IPS DF 4.7 (cell line): ENCODE data around the gene MRPL22.
A peak's percentile ranks its signal among the peaks of the same experiment; 100 is the strongest.
"Not testable (repeated sequence)": the region's sequence is repeated elsewhere in the genome, so short reads cannot be mapped to it uniquely, and the experiment has no call there.

Experiments
- DNase-seq: peaks from one replicate; pipeline ENCODE4 v3.0.0-alpha.2; 2013; ENCODE audit warnings: low spot score; ENCODE audit errors: extremely low read depth

MRPL22 gene

DNA sequence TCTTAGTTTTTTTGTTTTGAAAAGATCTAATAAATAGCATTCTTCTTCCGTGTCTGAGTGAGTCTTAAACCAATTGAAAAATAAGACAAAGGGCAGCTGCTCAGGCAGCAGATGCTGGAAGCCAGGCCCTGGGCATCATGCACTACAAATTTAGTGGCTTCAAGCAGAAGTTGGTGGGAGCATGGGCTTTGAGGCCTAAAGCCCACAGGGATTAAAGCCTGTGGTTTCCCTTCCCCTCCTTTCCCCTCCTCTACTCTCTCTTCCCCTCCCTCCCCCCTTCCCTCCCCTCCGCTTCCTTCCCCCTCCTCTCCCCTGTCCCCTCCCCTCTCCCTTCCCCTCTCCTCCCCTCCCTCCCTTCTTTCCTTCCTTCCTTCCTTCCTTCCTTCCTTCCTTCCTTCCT is 52.6 kb downstream of the MRPL22 start:
- no peak for DNase-seq

DNA sequence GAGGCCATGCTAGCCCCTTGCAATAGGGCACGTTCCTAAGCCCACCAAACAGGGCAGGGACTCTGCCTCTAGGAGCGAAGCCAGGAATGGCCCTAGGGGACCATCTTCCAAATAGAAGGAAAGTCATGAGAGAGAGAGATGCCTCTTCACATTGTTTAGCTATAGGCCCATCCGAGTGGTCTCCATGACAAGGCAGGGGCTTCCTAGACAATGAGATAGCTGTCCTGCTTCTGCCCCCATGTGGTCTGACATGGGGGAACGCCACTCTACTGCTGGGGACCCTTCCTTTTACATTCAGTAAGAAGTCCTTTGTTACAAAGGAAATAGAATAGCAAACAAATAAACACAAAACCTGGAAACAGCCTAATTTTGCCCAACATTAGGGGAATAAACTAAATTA is 54.8 kb downstream of the MRPL22 start:
- DNase-seq, result no peak

DNA sequence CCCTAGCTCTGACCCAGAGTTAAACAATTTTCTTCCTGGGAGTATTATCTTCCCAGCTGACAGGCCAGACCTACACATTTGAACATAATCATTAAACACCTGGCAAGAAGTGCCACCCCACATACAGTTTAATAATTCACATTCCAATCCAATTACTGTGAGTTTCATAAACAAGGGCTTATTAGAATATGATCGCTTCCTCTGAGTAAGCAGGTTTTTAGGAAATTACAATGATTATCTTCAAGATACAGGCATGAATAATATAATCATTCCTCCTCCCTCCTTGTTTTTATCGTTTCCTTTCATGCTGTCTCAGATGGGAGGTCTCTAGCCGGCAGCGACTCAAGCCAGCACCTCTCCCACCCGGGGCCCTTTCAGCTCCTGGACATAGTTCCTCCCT is 56.9 kb downstream of the MRPL22 start:
- no peak for DNase-seq

DNA sequence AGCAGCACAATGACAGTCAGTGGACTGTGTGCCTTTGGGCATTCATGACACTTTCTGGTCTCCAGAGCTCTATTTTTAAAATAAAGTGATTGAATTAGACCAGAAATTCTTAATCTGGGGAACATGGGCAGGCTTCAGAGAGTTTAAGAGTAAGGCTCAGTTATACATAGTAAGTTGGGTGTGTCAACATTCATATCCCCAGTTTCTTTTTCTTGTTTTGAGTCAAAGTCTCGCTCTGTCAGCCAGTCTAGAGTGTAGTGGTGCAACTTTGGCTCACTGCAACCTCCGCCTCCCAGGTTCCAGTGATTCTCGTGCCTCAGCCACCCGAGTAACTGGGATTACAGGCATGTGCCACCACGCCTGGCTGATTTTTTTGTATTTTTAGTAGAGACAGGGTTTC is 59.0 kb downstream of the MRPL22 start:
- no peak for DNase-seq

DNA sequence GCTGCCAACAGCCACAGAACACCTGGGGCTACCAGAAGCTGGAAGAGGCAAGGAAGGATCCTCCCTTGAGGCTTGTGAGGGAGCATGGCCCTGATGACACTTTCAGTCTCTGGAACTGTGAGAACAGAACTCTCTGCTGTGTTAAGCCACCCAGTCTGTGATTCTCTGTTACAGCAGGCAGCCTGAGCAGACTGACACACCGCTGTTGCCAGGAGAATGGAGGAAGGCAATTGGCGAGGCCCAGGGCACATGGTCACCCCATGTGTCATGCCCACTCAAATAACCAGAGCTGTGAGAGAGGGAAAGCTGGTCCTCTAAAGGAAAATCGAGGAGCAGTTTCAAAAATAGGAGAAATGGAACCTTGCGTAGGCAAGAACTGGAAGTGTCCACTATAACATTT is 60.6 kb downstream of the MRPL22 start:
- no peak for DNase-seq

DNA sequence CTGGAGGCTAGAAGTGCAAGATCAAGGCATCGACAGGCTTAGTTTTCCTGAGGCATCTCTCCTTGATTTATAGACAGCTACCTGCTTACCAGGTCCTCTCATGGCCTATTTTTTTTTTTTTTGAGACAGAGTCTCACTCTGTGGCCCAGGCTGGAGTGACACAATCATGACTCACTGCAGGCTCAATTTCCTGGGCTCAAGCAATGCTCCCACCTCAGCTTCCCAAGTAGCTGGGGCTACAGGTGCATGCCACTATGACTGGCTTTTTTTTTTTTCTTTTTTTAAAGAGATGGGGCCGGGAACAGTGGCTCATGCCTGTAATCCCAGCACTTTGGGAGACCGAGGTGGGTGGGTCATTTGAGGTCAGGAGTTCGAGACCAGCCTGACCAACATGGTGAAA is 61.8 kb downstream of the MRPL22 start:
- not testable (repeated sequence) for DNase-seq

DNA sequence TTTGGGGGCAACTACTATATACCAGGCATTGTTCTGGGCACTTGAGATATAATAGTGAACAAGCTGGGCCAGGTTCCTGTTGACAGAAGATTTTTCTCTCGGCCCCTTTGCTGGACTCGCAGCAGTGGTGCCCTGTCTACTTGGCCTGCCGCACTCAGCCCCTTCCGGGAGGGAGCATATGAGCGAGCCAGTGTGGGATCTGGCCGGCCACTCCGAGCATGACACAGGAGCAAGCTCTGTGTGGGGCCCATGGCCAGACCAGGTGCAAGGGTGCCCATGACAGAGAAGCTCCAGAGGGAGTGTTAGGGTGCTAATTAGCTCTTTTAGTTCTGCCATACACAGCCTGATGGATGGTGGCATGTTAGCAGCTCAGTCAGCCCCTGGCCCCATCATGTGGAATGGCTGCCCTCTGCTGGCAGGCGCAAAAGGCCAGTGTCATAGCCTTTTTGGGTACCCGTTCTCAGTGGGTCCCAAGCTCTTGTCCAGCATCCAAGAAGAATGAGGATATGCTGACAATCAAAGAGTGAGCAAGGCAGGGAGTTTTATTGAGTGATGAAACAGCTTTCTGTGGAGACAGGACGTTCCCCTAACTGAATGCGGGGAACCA is 63.4 kb downstream of the MRPL22 start:
- DNase-seq, result peak; percentile 28

DNA sequence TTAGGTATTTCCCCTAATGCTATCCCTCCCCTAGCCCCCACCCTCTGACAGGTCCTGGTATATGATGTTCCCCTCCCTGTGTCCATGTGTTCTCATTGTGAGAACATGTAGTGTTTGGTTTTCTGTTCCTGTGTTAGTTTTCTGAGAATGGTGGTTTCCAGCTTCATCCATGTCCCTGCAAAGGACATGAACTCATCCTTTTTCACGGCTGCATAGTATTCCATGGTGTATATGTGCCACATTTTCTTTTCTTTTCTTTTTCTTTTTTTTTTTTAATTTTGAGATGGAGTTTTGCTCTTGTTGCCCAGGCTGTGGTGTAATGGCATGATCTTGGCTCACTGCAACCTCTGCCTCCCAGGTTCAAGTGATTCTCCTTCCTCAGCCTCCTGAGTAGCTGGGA is 65.4 kb downstream of the MRPL22 start:
- DNase-seq, result not testable (repeated sequence)

DNA sequence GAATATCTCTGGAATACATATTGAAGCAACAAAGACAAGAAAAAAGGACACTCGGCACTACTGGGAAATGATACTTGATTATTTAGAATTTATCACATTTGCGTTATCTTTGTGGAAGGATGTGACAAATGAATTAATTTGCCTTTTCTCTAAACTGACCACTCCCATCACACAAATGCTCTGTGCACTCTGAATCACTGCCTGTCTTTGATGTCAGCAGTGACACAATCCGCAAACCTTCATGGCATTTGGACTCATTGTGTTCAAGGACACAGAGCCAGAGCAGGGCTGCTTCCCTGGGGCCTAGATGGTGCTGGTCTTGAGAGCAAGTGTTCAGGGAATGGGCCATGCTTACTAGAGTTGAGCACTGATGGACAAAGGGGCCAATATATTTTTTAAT is 67.8 kb downstream of the MRPL22 start:
- DNase-seq, result no peak

DNA sequence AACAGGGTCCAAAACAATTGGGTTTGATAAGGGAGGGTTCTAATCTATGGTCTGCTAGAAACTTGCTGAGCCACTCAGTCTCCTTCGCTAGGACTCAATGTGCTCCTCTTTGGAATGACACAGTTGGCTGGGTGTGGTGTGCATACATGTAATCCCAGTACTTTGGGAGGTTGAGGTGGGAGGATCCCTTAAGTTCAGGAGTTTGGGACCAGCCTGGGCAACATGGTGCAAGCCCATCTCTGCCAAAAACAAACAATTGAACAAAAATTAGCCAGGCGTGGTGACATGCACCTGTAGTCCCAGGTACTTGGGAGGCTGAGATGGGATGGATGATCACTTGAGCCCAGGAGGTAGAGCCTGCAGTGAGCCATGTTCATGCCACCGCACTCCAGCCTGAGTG is 70.0 kb downstream of the MRPL22 start:
- no peak for DNase-seq

DNA sequence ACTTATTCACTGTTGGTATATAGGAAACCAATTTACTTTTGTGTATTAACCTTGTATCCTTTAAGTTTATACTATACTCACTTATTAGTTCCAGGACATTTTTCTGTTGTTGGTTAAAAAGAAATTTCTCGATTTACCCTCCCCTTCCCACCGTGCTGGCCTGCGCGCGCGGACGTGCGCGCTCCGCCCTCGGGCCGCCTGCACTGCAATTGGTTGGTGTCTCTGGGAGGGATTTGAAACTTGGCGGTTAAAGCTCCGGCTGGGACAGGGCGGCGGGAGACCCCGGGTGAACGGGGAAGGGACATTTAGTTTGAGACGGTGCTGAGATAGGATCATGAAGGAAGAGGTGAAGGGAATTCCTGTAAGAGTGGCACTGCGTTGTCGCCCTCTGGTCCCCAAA is 72.7 kb downstream of the MRPL22 start, which contains the start of gene KIF4B:
Gene KIF4B, plus strand, starts transcription at position 230 of the 400 bp plus-strand sequence. Its CDS starts 105 bp downstream, at position 335.
- no peak for DNase-seq

DNA sequence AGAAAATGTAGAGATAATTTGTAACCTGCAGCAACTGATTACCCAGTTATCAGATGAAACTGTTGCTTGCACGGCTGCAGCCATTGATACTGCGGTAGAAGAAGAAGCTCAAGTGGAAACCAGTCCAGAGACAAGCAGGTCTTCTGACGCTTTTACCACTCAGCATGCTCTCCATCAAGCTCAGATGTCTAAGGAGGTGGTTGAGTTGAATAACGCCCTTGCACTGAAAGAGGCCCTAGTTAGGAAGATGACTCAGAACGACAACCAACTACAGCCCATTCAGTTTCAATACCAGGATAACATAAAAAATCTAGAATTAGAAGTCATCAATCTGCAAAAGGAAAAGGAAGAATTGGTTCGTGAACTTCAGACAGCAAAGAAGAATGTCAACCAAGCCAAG is 74.4 kb downstream of the MRPL22 start:
- no peak for DNase-seq

DNA sequence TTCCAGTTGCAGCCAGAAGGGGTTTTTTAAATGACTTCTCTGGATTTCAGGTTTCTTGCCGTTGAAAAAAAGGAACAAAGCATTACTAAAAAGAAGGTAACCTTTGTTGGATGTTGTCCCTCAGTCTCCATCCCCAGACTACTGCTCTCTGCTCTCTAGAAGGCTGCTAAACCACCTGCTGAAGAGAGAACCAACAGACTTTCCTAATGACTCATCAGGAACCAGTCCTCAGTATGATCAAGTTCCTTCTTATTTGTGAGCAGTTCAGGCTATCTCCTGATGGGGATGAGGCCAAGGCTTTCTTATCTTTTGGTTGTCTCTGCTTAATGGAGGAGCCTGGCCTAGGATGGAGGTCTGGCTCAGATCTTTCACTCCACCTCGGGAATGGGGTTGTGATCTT is 76.7 kb downstream of the MRPL22 start:
- DNase-seq, result no peak
